Measurements from ENCODE around the gene ZFP36L2. TPM values are rescaled to one million over a fixed set of nuclear protein-coding genes. Genes with fewer than 3 reads are reported as not detected.

Gene ZFP36L2
- total and polyA plus RNA-seq, 2 donors (not counting 1 experiment from before 2014, with no cell fraction given): 94.9 to 482 TPM

GRCh38 chr2:43274055-43274454 is 47.6 kb upstream of the ZFP36L2 start:
- DNase-seq: no peak
- Histone ChIP-seq H3K27ac (ENCODE audit: low read length in 2 of 2) (no peak overlapping the region), H3K27me3 (replicated peaks in 1 of 4; ENCODE audit: control extremely low read depth in 1 of 4, control insufficient read depth in 3 of 4, insufficient read depth in 4 of 4, low read length in 3 of 4) (no peaks in the 10 kb centered on the region), H3K9me3 (ENCODE audit: control extremely low read depth in 1 of 3, control insufficient read depth in 2 of 3, insufficient read depth in 1 of 3, low read length in 2 of 3) (no peaks in the 10 kb centered on the region), H3K79me2 (ENCODE audit: control insufficient read depth, insufficient read depth, low read length) (no peaks in the 10 kb centered on the region), H4K20me1 (ENCODE audit: control insufficient read depth, insufficient read depth, low read length, poor library complexity, severe bottlenecking) (no peaks in the 10 kb centered on the region), H3K36me3 (replicated peaks in 1 of 2; ENCODE audit: control extremely low read depth in 1 of 2, control insufficient read depth in 1 of 2, extremely low read depth in 1 of 2, insufficient read depth in 2 of 2, low read length in 1 of 2) (peaks cover 0 to 45% of the 10 kb centered on the region in 2 experiments), H3K4me3 (ENCODE audit: control extremely low read depth in 1 of 5, extremely low read depth in 1 of 5, insufficient read depth in 1 of 5, low read depth in 2 of 5, low read length in 4 of 5) (no peak overlapping the region), H3K4me1 (ENCODE audit: control insufficient read depth in 2 of 2, insufficient read depth in 2 of 2, low read length in 2 of 2) (no peaks in the 10 kb centered on the region), H3K9ac (ENCODE audit: low read length) (no peak overlapping the region), H2AFZ (ENCODE audit: insufficient read depth, low read depth, low read length, poor library complexity, severe bottlenecking) (no peak overlapping the region), H3K4me2 (replicated peaks; ENCODE audit: low read depth, low read length, poor library complexity, severe bottlenecking) (no peak overlapping the region)
- intact Hi-C loops (cut with micrococcal nuclease): no loop called here
- Mint-ChIP-seq H3K9me3 (ENCODE audit: insufficient read depth) (no peaks in the 10 kb centered on the region), H3K4me3 (no peak overlapping the region), H3K27ac (peak overlapping the region; percentile 16), H3K27me3 (no peaks in the 10 kb centered on the region), H3K4me1 (no peaks in the 10 kb centered on the region)
- WGBS (ENCODE audit: insufficient coverage): 92% methylated on average over 3 of the region's 4 CpGs
- ChIA-PET POLR2A (no interaction called here), CTCF (no interaction called here)
- ATAC-seq (ENCODE audit: low read depth): no peak
- no peak for TF ChIP-seq EZH2 (IDR thresholded peaks at IDR 0.05; ENCODE audit: borderline replicate concordance, insufficient read depth, low read depth, low read length, poor library complexity, severe bottlenecking)
- TF ChIP-seq CTCF (IDR thresholded peaks at IDR 0.05): no peak

- DNase-seq: no peak
- no peak for ATAC-seq (ENCODE audit: low read depth)
- Histone ChIP-seq H3K79me2 (ENCODE audit: control insufficient read depth, insufficient read depth, low read length) (no peaks in the 10 kb centered on the region), H3K4me2 (replicated peaks; ENCODE audit: low read depth, low read length, poor library complexity, severe bottlenecking) (no peak overlapping the region), H2AFZ (ENCODE audit: insufficient read depth, low read depth, low read length, poor library complexity, severe bottlenecking) (no peak overlapping the region), H3K27me3 (replicated peaks in 1 of 4; ENCODE audit: control extremely low read depth in 1 of 4, control insufficient read depth in 3 of 4, insufficient read depth in 4 of 4, low read length in 3 of 4) (no peaks in the 10 kb centered on the region), H3K27ac (ENCODE audit: low read length in 2 of 2) (no peak overlapping the region), H3K9me3 (ENCODE audit: control extremely low read depth in 1 of 3, control insufficient read depth in 2 of 3, insufficient read depth in 1 of 3, low read length in 2 of 3) (no peaks in the 10 kb centered on the region), H3K9ac (ENCODE audit: low read length) (no peak overlapping the region), H3K4me3 (ENCODE audit: control extremely low read depth in 1 of 5, extremely low read depth in 1 of 5, insufficient read depth in 1 of 5, low read depth in 2 of 5, low read length in 4 of 5) (no peak overlapping the region), H3K36me3 (replicated peaks in 1 of 2; ENCODE audit: control extremely low read depth in 1 of 2, control insufficient read depth in 1 of 2, extremely low read depth in 1 of 2, insufficient read depth in 2 of 2, low read length in 1 of 2) (peaks cover 0 to 45% of the 10 kb centered on the region in 2 experiments), H3K4me1 (ENCODE audit: control insufficient read depth in 2 of 2, insufficient read depth in 2 of 2, low read length in 2 of 2) (no peaks in the 10 kb centered on the region), H4K20me1 (ENCODE audit: control insufficient read depth, insufficient read depth, low read length, poor library complexity, severe bottlenecking) (no peaks in the 10 kb centered on the region)
- H3K27me3 Mint-ChIP-seq: no peaks in the 10 kb centered on the region
- ChIA-PET CTCF (no interaction called here), POLR2A (no interaction called here)
- intact Hi-C loops (cut with micrococcal nuclease): no loop called here
- H3K27ac Mint-ChIP-seq: no peak overlapping the region
- WGBS (ENCODE audit: insufficient coverage): 71% methylated on average over 1 of the region's 4 CpGs
- H3K4me3 Mint-ChIP-seq: no peak overlapping the region
- H3K9me3 Mint-ChIP-seq (ENCODE audit: insufficient read depth): no peaks in the 10 kb centered on the region
- TF ChIP-seq CTCF (IDR thresholded peaks at IDR 0.05) (no peak), EZH2 (IDR thresholded peaks at IDR 0.05; ENCODE audit: borderline replicate concordance, insufficient read depth, low read depth, low read length, poor library complexity, severe bottlenecking) (no peak)
- no peaks in the 10 kb centered on the region for H3K4me1 Mint-ChIP-seq
These were observed 47.1 kb upstream of the ZFP36L2 start for GRCh38 chr2:43273529-43273928.
